Peyer's patch (tissue), 4 donors: ENCODE measurements around the gene LRFN4.

ENCODE experiments used
- CTCF ChIP-seq, 6 experiments: fragments of 450-650 bp in 4 of 6; fragments of 200-600 bp in 2 of 6; sonication (generic) in 1 of 6; IDR thresholded peaks; one replicate each; pipeline ENCODE4 v1.5.1; 2017 to 2019; ENCODE audit warnings: antibody characterized with exemption in 6 of 6, mild to moderate bottlenecking in 3 of 6, moderate library complexity in 1 of 6
- POLR2A ChIP-seq, 2 donors: fragments of 450-650 bp; IDR thresholded peaks; one replicate each; pipeline ENCODE4 v1.5.1; 2017; ENCODE audit warnings: antibody characterized with exemption in 2 of 2, mild to moderate bottlenecking in 2 of 2, moderate library complexity in 2 of 2

GRCh38 chr11:66851239-66851596 is 5.6 kb upstream of the LRFN4 start:
- TF ChIP-seq POLR2A (IDR thresholded peaks at IDR 0.05) (no peak), CTCF (IDR thresholded peaks at IDR 0.05) (no peak)
